Neuronal stem cell (in vitro differentiated cells): ENCODE results near the gene PDE8A.

Experiments used
- DNase-seq: peaks from one replicate; pipeline ENCODE4 v3.0.0-alpha.2; 2013; ENCODE audit warnings: low spot score
- H2AFZ ChIP-seq: one replicate; pipeline ENCODE4 v1.6.1; 2013; ENCODE audit warnings: mild to moderate bottlenecking, low read length, inconsistent platforms
- H2AK5ac ChIP-seq: 2 replicates; pipeline ENCODE4 v1.6.1; 2013; ENCODE audit warnings: low read depth, mild to moderate bottlenecking, inconsistent platforms, low read length, moderate library complexity, mixed read lengths
- H2BK120ac ChIP-seq: 2 replicates; pipeline ENCODE4 v1.6.1; 2013; ENCODE audit warnings: low read depth, mild to moderate bottlenecking, inconsistent platforms, low read length, moderate library complexity, mixed read lengths
- H2BK12ac ChIP-seq: one replicate; pipeline ENCODE4 v1.6.1; 2013; ENCODE audit warnings: low read length, inconsistent platforms
- H2BK15ac ChIP-seq: 2 replicates; pipeline ENCODE4 v1.6.1; 2013; ENCODE audit warnings: mild to moderate bottlenecking, low read length, inconsistent platforms, mixed read lengths
- H2BK5ac ChIP-seq: one replicate; pipeline ENCODE4 v1.6.1; 2013; ENCODE audit warnings: inconsistent platforms, mild to moderate bottlenecking, low read length, moderate library complexity
- H3K14ac ChIP-seq: one replicate; pipeline ENCODE4 v1.6.1; 2013; ENCODE audit warnings: low read length, inconsistent platforms
- H3K18ac ChIP-seq: 2 replicates; pipeline ENCODE4 v1.6.1; 2013; ENCODE audit warnings: low read length, inconsistent platforms
- H3K23ac ChIP-seq: 2 replicates; pipeline ENCODE4 v1.6.1; 2013; ENCODE audit warnings: low read depth, mild to moderate bottlenecking, mixed read lengths, low read length, inconsistent platforms; ENCODE audit not compliant: poor library complexity
- H3K27ac ChIP-seq: replicated peaks from 3 replicates; pipeline ENCODE4 v1.5.1; 2013; ENCODE audit warnings: low read length, inconsistent platforms
- H3K27me3 ChIP-seq, 3 experiments: 2 replicates each; pipeline ENCODE4 v1.6.1; 2013; ENCODE audit warnings: low read length in 3 of 3, mild to moderate bottlenecking in 2 of 3, inconsistent platforms in 1 of 3, low read depth in 1 of 3, mixed read lengths in 1 of 3, moderate library complexity in 1 of 3; ENCODE audit not compliant: control insufficient read depth in 3 of 3, insufficient read depth in 3 of 3
- H3K36me3 ChIP-seq, 2 donors: replicated peaks in 1 of 2; 2 replicates each; pipeline ENCODE4 v1.6.1; 2013; ENCODE audit warnings: low read length in 2 of 2; ENCODE audit not compliant: control insufficient read depth in 2 of 2, insufficient read depth in 2 of 2
- H3K4ac ChIP-seq: 2 replicates; pipeline ENCODE4 v1.6.1; 2013; ENCODE audit warnings: inconsistent platforms, mild to moderate bottlenecking, low read length, moderate library complexity
- H3K4me1 ChIP-seq, 2 donors: 1 replicate in 1 of 2; 2 replicates in 1 of 2; pipeline ENCODE4 v1.6.1; 2013; ENCODE audit warnings: low read length in 2 of 2, low read depth in 1 of 2; ENCODE audit not compliant: control insufficient read depth in 2 of 2, insufficient read depth in 1 of 2
- H3K4me2 ChIP-seq: one replicate; pipeline ENCODE4 v1.6.1; 2013; ENCODE audit warnings: mild to moderate bottlenecking, low read length, inconsistent platforms; ENCODE audit not compliant: insufficient read depth, poor library complexity, severe bottlenecking
- H3K4me3 ChIP-seq, 2 donors: 2 replicates each; pipeline ENCODE4 v1.5.1; 2013; ENCODE audit warnings: low read length in 2 of 2, mild to moderate bottlenecking in 2 of 2, inconsistent platforms in 1 of 2, moderate library complexity in 1 of 2
- H3K79me1 ChIP-seq: one replicate; pipeline ENCODE4 v1.6.1; 2013; ENCODE audit warnings: low read depth, mild to moderate bottlenecking, inconsistent platforms, low read length, moderate library complexity
- H3K9ac ChIP-seq: one replicate; pipeline ENCODE4 v1.6.1; 2013; ENCODE audit warnings: mild to moderate bottlenecking, low read depth, low read length, inconsistent platforms; ENCODE audit not compliant: poor library complexity
- H3K9me3 ChIP-seq, 2 donors: replicated peaks in 1 of 2; 2 replicates each; pipeline versions ENCODE3 to v1.6.1; 2013; ENCODE audit warnings: low read length in 2 of 2, mild to moderate bottlenecking in 2 of 2, inconsistent platforms in 1 of 2, low read depth in 1 of 2, mixed read lengths in 1 of 2, moderate library complexity in 1 of 2; ENCODE audit not compliant: control insufficient read depth in 2 of 2, insufficient read depth in 1 of 2
- H4K8ac ChIP-seq: one replicate; pipeline ENCODE4 v1.6.1; 2013; ENCODE audit warnings: low read depth, mild to moderate bottlenecking, inconsistent platforms, low read length, moderate library complexity
- H4K91ac ChIP-seq: one replicate; pipeline ENCODE4 v1.6.1; 2013; ENCODE audit warnings: low read length, low read depth, mild to moderate bottlenecking, inconsistent platforms; ENCODE audit not compliant: poor library complexity
- WGBS, 2 donors: extraction: QIAGEN DNeasy Blood & Tissue Kit; methylation state at CpG; one replicate each; pipeline ENCODE4 v1.1.7; 2013; ENCODE audit warnings: missing lambda C conversion rate in 2 of 2, mixed read lengths in 1 of 2; ENCODE audit not compliant: insufficient read length in 2 of 2, insufficient replicate concordance in 1 of 2; ENCODE audit errors: extremely low coverage in 2 of 2; 5-methylcytosine and 5-hydroxymethylcytosine counted together

PDE8A gene

DNA sequence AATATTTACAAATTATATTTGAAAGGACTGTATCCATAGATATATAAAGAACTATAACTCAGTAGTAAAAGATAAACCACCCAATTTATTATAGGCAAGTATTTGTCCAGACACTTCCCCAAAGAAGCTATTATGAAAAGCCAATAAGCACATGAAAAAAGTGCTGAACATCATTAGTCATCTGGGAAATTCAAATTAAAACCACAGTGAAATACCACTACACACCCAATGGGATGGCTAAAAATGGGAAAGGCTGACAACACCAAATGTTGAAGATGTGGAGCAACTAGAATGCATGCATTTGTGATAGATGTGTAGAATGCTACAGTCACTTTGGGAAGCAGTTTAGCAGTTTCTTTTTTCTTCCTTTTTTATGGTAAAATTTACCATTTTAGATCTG lies 147.0 kb downstream of the PDE8A start:
- Histone ChIP-seq H3K27ac (no peak overlapping the region), H2AFZ (no peak overlapping the region), H3K4me2 (no peak overlapping the region), H3K79me1 (no peaks in the 10 kb centered on the region), H3K9me3 (peaks cover 0 to 8% of the 10 kb centered on the region in 2 donors), H3K14ac (no peak overlapping the region), H4K8ac (no peak overlapping the region), H2AK5ac (no peak overlapping the region), H3K9ac (no peak overlapping the region), H2BK5ac (no peak overlapping the region), H3K18ac (no peak overlapping the region), H3K4me3 (no peak overlapping the region), H3K4me1 (peaks cover 2 to 6% of the 10 kb centered on the region in 2 donors), H3K27me3 (no peaks in the 10 kb centered on the region), H2BK12ac (no peak overlapping the region), H3K23ac (no peak overlapping the region), H3K4ac (no peak overlapping the region), H2BK120ac (no peak overlapping the region), H2BK15ac (no peak overlapping the region), H3K36me3 (peaks cover 0 to 4% of the 10 kb centered on the region in 2 donors), H4K91ac (no peak overlapping the region)
- DNase-seq = no peak

DNA sequence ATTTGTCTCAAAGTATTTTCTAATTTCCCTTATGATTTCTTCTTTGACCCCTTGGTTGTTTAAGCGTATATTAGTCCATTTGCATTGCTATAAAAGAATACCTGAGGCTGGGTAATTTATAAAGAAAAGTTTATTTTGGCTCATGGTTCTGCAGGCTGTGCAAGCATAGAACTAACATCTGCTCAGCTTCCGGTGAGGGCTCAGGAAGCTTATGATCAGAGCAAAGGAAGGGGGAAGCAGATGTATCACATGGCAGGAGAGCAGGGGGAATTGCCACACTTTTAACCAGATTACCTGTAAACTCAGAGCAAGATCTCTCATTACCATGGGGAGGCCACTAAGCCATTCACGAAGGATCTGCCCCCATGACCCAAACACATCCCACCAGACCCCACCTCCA lies 148.2 kb downstream of the PDE8A start:
- DNase-seq = no peak
- H4K91ac ChIP-seq = no peak overlapping the region
- H3K79me1 ChIP-seq = no peaks in the 10 kb centered on the region
- no peak overlapping the region for H3K23ac ChIP-seq
- no peak overlapping the region for H3K4ac ChIP-seq
- H3K14ac ChIP-seq = no peak overlapping the region
- H3K9me3 ChIP-seq = peaks cover 0 to 8% of the 10 kb centered on the region in 2 donors
- H3K18ac ChIP-seq = no peak overlapping the region
- no peaks in the 10 kb centered on the region for H3K27me3 ChIP-seq
- no peak overlapping the region for H2AK5ac ChIP-seq
- H2AFZ ChIP-seq = no peak overlapping the region
- H3K9ac ChIP-seq = no peak overlapping the region
- no peak overlapping the region for H3K4me2 ChIP-seq
- H2BK5ac ChIP-seq = no peak overlapping the region
- peaks cover 0 to 4% of the 10 kb centered on the region in 2 donors for H3K36me3 ChIP-seq
- H2BK120ac ChIP-seq = no peak overlapping the region
- no peak overlapping the region for H2BK12ac ChIP-seq
- H2BK15ac ChIP-seq = no peak overlapping the region
- H3K4me3 ChIP-seq = no peak overlapping the region
- H3K4me1 ChIP-seq = peaks cover 2 to 6% of the 10 kb centered on the region in 2 donors
- H3K27ac ChIP-seq = no peak overlapping the region
- H4K8ac ChIP-seq = no peak overlapping the region
- WGBS, 2 donors = no CpG with 5 or more reads among the region's 3 CpGs

DNA sequence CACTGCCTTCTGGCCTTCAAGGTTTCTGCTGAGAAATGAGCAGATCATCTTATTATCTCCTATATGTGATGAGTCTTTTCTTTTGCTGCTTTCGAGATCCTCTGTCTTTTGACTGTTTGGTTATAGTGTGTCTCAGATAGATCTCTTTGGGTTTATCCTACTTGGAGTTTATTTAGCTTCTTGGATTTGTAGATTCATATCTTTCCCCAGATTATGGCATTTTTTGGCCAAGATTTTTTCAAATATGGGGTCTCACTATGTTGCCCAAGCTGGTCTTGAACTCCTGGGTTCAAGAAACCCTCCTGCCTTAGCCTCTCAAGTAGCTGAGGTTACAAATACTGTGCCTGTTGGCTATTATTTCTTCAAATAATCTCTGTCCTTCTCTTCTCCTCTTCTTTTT lies 150.3 kb downstream of the PDE8A start:
- Histone ChIP-seq H3K9ac (no peak overlapping the region), H2BK15ac (no peak overlapping the region), H3K4me1 (no peaks in the 10 kb centered on the region), H4K91ac (no peak overlapping the region), H3K27me3 (no peaks in the 10 kb centered on the region), H2BK12ac (no peak overlapping the region), H3K18ac (no peak overlapping the region), H2AK5ac (no peak overlapping the region), H3K4ac (no peak overlapping the region), H2BK120ac (no peak overlapping the region), H3K4me2 (no peak overlapping the region), H3K9me3 (peaks cover 0 to 8% of the 10 kb centered on the region in 2 donors), H3K36me3 (peaks cover 0 to 9% of the 10 kb centered on the region in 2 donors), H3K4me3 (no peak overlapping the region), H4K8ac (no peak overlapping the region), H3K79me1 (no peaks in the 10 kb centered on the region), H2BK5ac (no peak overlapping the region), H3K14ac (no peak overlapping the region), H3K27ac (no peak overlapping the region), H2AFZ (no peak overlapping the region), H3K23ac (no peak overlapping the region)
- no CpG with 5 or more reads among the region's 1 CpG for WGBS, 2 donors
- no peak for DNase-seq

DNA sequence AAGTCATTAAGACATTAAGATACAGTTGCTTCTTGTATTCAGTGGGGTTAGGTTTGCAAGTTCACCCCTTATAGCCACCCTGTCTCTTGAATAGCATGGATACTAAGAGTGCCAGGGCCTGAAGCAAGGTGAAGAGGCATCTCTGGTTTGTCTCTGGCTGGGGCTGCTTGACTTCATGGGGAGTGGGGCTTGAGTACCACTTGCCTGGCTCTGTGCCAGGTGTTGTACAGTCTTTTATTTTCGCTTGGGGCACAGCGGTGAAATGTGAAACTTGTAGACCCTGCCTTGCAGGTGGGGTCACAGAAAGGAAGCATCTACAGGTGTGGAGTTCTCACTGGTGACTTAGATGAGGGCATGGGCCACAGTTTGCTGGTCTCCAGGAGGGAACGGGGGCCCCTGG lies 152.1 kb downstream of the PDE8A start:
- H2BK120ac ChIP-seq = no peak overlapping the region
- H3K14ac ChIP-seq = no peak overlapping the region
- H3K9ac ChIP-seq = no peak overlapping the region
- H3K27me3 ChIP-seq = no peaks in the 10 kb centered on the region
- H4K91ac ChIP-seq = no peak overlapping the region
- H3K36me3 ChIP-seq = peaks cover 0 to 14% of the 10 kb centered on the region in 2 donors
- no peak for DNase-seq
- no CpG with 5 or more reads among the region's 3 CpGs for WGBS, 2 donors
- H2BK15ac ChIP-seq = no peak overlapping the region
- H3K4me1 ChIP-seq = peaks cover 0 to 10% of the 10 kb centered on the region in 2 donors
- H3K23ac ChIP-seq = no peak overlapping the region
- H2AK5ac ChIP-seq = no peak overlapping the region
- H3K4ac ChIP-seq = no peak overlapping the region
- H3K4me3 ChIP-seq = peak overlapping the region in 1 of 2 donors; percentile 42
- H3K27ac ChIP-seq = no peak overlapping the region
- H3K79me1 ChIP-seq = no peaks in the 10 kb centered on the region
- no peak overlapping the region for H4K8ac ChIP-seq
- no peak overlapping the region for H3K18ac ChIP-seq
- no peak overlapping the region for H2BK5ac ChIP-seq
- H3K9me3 ChIP-seq = peaks cover 0 to 5% of the 10 kb centered on the region in 2 donors
- H2BK12ac ChIP-seq = no peak overlapping the region
- H2AFZ ChIP-seq = no peak overlapping the region
- H3K4me2 ChIP-seq = no peak overlapping the region
